Measurements from ENCODE around the gene LTB. TPM values are rescaled to one million over a fixed set of nuclear protein-coding genes. Genes with fewer than 3 reads are reported as not detected.

LTB gene
- total and polyA plus RNA-seq, 9 of the 15 experiments (the other 6 are each of a cell fraction or from before 2014, with no cell fraction given) = 0.07 to 0.51 TPM; not detected in 7

DNA sequence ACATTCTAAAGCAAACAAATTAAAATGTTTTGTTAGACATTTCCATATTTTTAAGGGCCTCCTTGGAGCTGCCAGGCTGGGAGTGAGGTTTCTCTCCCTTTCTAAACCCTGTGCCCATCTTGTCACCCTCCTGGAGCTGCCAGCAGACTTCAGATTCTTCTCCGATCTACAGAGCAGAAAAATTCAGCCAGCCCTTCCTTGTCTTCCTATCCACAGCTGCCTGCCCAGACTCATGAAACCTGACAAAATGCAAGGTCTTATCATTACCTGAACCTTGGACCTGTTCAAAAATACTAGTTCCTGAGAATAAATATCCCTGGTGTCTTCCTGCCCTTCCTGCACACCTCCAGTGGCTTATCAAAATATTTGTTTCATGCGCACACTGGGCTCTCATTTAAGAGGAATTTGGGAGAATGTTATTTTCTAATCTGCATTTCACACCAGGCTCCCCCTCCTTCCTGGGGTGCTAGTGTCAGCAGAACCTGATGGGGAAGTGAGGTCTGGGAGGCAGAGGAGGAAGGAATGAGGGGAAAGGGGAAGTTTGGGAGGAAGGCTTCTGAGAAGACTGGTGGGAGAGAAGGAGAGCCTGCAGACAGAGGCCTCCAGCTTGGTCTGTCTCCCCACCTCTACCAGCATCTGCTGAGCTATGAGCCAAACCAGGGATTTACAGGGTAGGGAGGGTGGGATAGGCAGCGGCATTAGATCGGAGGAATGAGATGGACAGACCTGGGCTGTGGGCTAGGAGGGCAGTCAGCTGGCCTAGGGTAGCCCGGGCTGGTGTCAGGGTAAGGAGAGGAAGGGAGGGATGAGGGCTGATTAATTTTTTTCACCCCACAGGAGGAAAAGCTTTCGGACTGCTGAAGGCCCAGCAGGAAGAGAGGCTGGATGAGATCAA, 32.7 kb upstream of the LTB start, which contains the start of gene AIF1 (continued):
- TF ChIP-seq, protein P1, sequence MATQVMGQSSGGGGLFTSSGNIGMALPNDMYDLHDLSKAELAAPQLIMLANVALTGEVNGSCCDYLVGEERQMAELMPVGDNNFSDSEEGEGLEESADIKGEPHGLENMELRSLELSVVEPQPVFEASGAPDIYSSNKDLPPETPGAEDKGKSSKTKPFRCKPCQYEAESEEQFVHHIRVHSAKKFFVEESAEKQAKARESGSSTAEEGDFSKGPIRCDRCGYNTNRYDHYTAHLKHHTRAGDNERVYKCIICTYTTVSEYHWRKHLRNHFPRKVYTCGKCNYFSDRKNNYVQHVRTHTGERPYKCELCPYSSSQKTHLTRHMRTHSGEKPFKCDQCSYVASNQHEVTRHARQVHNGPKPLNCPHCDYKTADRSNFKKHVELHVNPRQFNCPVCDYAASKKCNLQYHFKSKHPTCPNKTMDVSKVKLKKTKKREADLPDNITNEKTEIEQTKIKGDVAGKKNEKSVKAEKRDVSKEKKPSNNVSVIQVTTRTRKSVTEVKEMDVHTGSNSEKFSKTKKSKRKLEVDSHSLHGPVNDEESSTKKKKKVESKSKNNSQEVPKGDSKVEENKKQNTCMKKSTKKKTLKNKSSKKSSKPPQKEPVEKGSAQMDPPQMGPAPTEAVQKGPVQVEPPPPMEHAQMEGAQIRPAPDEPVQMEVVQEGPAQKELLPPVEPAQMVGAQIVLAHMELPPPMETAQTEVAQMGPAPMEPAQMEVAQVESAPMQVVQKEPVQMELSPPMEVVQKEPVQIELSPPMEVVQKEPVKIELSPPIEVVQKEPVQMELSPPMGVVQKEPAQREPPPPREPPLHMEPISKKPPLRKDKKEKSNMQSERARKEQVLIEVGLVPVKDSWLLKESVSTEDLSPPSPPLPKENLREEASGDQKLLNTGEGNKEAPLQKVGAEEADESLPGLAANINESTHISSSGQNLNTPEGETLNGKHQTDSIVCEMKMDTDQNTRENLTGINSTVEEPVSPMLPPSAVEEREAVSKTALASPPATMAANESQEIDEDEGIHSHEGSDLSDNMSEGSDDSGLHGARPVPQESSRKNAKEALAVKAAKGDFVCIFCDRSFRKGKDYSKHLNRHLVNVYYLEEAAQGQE (IDR thresholded peaks at IDR 0.05; ENCODE audit: borderline replicate concordance) = no peak
- TF ChIP-seq, protein P1 (CRISPR knock-in tag; IDR thresholded peaks at IDR 0.05; ENCODE audit: low read depth) = no peak
- TF ChIP-seq BDP1 (IDR thresholded peaks at IDR 0.05; ENCODE audit: insufficient read depth, insufficient read length) (no peak), MTA1 (IDR thresholded peaks at IDR 0.05; ENCODE audit: borderline replicate concordance) (0 out of 2 replicates have a peak, but pooled peaks have one; percentile 55), ZNF184 (CRISPR knock-in tag; IDR thresholded peaks at IDR 0.05) (no peak), TEAD4 (IDR thresholded peaks at IDR 0.05; ENCODE audit: low read length) (peak; percentile 55; the same call in 1 of the 2 replicates), TEAD4 (CRISPR knock-in tag; IDR thresholded peaks at IDR 0.05; ENCODE audit: borderline replicate concordance) (no peak), ZNF224 (CRISPR knock-in tag; IDR thresholded peaks at IDR 0.05) (no peak), SMARCA5 (IDR thresholded peaks at IDR 0.05) (peak; percentile 16; the same call in 1 of the 2 replicates), ELF2 (CRISPR knock-in tag; IDR thresholded peaks at IDR 0.05) (0 out of 2 replicates have a peak, but pooled peaks have one; percentile 31)

Measured in K562 (cell line).